KBM-7 (cell line): Measurements from ENCODE around the gene EML5.
A peak's percentile ranks its signal among the peaks of the same experiment; 100 is the strongest.
"Not testable (repeated sequence)": the region's sequence is repeated elsewhere in the genome, so short reads cannot be mapped to it uniquely, and the experiment has no call there.

Experiments
- DNase-seq: peaks from one replicate; pipeline ENCODE4 v3.0.0-alpha.2; 2015
- in situ Hi-C: fragments of 300-500 bp; cut with MboI; formaldehyde crosslinking; loops from 2 replicates; pipeline ENCODE4 v1.14.3; 2020; ENCODE audit warnings: low sequenced_read_pairs, low pct_unique_long_range_greater_than_20kb, mixed read lengths

EML5 gene

DNA sequence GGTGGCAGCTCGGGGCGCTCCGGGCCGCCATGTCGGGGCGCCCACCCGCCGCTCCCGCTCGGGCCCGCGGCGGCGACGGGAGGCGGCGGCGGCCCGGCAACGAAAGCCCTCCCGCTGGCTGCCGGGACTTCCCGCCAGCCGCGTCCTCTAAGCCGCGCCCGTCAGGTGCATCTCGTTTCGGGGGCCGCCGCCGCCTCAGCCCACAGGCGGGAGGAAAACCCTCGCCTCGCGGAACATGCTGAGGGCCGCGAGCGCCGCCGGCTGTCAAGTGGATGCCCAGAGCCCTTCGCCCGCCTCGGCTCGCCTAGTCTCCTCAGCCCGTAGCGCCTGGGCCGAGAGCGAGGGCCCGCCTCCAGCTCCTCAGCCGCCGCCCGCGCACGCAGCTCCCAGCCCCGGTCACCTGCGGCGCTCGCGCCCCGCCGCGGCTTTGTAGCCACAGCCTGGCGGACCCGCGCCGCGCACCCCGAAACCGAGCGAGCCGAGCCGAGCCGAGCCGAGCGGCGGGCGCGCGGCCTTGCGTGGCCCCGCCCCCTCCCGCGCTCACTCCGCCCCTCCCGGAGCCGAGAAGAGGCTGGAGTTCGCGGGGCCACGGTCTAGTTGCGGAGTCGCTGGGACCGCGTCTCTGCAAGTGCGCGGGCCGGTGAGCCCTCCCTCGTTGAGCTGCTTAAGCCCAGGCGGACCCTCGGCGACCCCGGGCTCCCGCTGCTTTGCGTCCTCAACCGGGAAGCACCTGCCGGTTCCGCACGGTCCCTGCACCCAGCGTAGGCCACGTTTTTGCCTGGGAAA, at the start of gene EML5:
Gene EML5, minus strand, starts transcription at position 481 of the 786 bp plus-strand sequence. Its CDS starts 450 bp downstream, at position 31.
- peak; percentile 87 for DNase-seq
- in situ Hi-C loops: no loop called here

DNA sequence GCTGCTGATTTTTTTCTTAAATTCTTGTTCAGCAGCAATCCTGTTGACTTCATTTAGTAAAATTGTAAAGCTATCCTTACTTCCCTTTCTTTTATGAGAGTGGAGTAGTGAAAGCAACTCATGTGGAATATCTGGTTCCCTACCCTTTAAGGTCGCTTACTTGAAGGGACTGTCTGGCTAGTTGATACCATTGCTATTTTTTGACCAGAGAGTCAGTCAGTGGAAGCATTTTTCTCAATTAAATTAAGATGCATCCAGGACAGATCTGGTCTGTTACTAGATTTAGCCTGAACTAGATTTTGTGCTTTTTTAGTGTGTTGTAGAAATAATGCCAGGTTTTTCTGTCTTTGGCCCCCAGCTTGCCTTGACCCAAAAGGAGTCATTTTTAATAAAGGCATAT, 49.7 kb upstream of the EML5 start:
- in situ Hi-C loops: no loop called here
- DNase-seq: no peak

DNA sequence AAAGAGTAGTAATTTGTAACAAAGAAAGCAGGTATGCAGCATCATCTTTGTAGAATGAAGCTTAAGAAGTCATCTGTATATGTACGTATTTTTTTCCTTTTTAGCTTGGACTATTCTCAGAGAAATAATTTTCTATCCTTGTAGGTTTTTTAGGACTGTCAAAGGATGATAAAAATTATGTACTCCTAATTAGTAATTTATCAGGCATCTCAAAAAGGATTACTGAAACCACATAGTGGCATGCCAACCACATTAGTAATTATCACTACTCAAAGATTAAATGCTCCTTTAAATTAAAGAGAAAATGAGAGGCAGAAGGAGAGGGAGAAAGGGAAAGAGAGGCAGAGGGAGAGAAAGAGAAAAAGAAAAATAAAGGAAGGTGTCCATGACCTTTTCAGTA, 49.0 kb upstream of the EML5 start:
- in situ Hi-C loops: no loop called here
- no peak for DNase-seq

DNA sequence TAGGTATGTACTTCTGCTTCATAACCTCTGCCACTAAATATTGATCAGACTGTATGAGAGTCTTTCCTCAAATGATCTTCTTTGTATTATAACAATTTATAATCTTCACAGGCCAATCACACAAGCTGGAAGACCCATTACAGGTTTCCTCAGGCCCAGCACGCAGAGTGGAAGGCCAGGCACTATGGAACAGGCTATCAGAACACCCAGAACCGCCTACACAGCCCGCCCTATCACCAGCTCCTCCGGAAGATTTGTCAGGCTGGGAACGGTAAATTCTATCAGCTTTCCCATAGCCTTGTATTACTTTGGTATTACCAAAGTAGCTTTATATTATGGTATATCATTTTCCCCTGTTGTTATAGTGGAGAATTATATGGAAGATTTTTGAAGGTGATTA, 48.2 kb upstream of the EML5 start:
- DNase-seq: no peak
- in situ Hi-C loops: no loop called here

DNA sequence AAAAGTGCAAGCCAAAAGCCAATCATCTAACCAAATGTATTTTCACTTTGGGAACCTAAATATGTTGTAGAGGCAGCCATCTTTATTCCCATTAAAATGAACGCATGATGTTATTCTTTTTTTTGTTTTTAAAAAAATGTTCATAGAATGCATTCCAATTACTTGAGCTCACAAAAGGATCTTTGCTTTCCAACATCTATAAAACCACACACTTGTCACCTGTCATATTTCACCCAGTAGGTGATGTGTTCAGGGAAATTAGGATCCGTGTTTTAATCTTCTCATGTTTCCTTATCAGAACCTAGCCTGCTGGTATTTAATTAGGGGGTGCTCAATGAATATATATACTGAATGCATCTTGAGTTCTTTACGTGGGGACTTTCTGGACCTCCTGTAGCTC, 45.3 kb upstream of the EML5 start:
- no peak for DNase-seq
- in situ Hi-C loops: no loop called here

DNA sequence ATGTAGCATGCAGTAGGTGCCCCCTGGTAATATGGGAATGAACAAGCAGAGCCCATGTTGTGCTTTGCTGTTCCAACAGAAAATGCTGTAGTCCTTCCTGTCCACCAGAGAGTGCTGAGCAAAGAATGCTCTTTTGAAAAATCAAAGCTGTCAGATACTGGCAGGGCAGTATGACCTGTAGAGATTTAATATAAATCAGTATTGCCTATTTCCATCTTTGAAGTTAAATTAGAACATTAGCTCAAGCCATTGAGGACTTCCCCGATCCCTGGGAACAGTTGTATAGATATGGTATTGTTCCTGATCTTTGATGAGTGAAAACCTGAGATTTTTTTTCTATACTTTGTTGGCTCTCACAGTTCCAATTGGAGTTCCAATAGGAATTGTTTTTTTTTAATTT, 44.7 kb upstream of the EML5 start:
- in situ Hi-C loops: no loop called here
- DNase-seq: no peak

DNA sequence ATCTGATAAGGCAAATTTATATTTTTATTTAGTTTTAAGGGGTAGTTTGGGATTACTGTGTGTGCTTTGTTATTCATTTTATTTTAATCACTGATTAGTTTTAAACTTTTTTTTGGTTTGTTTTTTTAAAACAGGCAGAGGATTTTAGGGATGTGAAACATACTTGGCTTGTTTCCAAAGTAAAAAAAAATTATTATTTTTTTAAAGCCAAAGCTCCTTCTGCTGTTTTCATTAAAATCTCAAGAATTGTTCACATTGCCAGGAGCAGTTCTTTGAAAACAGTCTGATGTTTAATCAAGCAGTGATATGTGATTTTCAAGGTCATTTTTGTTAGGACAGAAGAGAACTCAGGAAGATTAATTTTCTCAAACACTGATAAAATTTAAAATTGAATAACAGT, 42.9 kb upstream of the EML5 start:
- no peak for DNase-seq
- in situ Hi-C loops: no loop called here

DNA sequence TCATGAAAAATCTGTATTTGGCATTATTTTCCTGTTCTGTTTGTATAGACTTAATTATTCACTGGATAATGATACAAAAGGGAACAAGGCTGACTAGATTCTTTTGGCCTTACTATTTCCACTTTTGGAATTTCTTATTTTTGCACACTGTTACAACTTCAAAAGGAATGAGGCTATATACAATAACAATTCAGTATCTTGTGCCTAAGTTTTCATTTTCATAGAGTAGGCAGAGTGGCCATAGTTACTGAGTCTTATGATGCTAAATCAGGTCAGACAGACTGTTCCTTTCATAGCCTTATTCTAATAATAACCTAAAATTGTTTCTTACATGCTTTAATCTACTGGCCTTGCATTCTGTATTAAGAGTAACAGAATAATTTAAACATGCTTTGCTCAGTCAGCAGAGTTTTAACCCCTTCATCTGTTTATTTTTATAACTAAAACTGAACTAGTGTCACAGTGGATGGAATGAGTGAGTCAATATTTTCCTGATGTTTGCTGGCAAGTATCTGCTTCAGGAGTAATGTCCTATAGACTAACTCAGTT, 42.2 kb upstream of the EML5 start:
- DNase-seq: no peak
- in situ Hi-C loops: no loop called here

DNA sequence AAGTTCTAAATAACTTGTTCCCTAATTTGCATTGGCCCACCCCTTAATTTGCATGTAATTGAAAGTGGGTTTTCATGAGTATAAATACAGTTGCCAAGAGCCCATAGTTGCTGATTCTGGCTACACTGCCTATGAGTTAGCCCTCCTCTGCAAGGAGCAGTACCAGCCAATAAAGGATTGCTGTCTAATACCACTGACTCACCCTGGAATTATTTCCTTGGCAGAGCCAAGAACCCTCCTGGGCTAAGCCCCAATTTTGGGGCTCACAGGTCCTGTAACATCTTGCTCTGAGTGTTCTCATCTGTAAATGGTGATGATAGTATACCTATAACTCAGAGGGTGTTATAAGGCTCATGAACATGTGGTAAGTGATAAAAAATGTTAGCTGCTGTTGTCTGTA, 38.5 kb upstream of the EML5 start:
- DNase-seq: no peak
- in situ Hi-C loops: no loop called here

DNA sequence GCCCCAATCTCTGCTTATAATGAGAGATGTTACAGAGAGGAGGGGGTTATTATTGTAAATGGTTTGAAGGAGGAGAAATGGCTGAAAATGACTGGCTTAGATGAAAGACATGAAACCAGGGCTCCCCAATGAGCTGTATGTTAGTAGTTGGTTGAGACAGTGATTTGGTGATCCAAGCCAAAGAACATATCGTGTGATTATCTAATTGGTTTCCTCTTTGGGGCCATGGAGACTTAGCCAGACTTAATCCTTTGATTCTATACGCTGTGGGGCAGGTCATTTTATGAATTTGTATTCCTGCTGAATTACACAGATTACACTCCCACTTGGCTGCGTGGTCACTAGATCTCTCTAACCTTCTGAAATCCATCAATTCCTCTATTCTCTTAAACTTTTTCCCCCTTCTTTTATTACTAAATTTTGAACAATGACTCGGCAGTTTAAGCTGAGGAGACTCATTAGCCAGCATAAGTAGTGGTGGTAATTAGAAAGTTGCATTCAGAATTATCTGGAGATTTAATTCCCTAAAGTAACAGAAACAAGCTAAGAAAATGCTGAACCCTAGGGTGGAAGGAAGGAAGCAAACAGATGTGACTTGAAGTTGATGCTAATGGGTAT, 37.0 kb upstream of the EML5 start:
- no peak for DNase-seq
- in situ Hi-C loops: no loop called here

DNA sequence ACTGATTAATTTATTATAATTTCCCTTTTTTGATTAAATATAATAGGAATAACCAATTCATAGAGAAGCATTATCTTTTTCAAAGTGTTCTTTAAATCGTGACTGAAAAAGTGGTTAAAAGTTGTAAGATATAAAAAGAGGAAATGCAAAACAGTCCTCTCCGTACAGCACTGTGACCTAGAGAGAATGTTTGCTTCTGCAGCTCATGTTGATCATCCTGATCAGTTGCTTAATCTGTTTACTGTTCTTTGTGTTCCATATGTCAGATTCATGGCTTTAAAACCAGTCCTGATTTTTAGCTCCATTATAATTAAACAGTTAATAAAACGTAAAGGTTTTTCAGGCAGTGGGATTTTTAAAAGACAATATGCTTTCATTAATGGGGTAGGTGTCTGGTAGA, 36.4 kb upstream of the EML5 start:
- DNase-seq: peak; percentile 23
- in situ Hi-C loops: no loop called here

DNA sequence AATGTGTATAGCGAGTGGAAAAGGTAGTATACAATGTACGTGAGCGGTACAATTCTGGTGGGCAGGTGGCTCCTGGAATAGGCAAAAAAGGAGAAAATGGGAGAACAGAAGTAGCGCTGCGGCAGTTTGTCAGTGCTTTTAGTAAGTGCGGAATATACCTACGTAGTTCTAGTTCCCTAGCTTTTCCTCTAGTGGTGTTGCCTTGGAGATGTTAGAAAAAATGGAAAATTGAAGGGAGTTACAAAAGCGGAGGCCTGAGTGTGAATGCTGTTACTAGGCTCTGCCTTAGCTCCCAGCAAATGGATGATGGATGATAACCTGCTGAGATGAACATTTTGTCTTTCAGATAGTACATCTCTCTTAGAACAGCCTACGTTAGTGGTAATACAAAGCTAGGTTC, 32.8 kb upstream of the EML5 start:
- DNase-seq: no peak
- in situ Hi-C loops: no loop called here

DNA sequence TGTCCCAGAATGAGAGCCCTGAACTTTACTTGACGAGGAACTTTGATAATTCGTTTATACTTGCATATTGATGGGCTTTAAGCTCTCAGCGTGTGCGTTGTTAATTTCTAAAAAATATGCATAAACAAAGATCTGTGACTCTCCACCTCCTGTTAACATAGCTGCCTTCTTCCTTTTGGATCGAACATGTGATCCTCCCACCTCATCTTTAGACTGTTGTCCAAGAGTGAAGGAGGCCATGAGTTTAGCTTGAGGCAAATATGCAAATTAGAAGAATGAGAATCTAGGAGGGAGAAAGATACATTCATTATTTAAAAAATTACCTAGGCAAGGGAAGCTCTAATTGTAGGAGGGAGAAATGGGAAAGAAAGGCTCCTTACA, 32.3 kb upstream of the EML5 start:
- in situ Hi-C loops: no loop called here
- DNase-seq: no peak

DNA sequence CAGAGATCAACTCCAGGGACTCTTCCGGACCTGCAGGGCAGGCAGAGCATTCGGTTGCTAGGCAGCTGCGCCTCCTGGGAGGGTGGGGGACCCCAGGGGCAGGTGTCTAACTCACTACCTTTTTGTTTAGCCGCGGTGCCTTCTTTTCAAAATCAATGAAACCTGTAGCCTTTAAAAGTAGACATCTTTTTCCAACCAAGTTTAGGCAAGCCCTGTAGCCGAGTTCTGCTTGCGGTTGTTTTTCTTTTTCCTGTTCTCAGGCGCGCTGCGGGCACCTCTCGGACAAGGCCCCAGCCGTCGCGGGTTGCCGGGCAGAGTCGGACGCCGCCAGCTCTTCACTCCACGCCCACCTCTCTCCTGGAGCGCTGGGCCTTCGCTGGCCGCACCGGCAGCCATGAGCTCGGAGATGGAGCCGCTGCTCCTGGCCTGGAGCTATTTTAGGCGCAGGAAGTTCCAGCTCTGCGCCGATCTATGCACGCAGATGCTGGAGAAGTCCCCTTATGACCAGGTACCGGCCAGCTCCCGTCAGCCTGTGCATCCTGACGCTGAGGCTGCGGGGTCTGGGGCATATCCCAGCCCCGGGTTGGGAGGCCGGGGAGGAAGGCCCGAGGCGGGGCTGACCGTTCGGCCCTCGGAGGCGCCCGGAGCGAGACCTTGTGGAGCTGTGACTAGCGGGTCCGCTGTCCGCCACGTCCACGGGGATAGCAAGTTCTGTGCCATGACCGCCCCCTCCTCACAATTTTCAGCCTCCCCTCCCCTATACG, 31.7 kb upstream of the EML5 start, which contains the start of gene TTC8:
Gene TTC8, plus strand, starts transcription at position 338 of the 764 bp plus-strand sequence. Its CDS starts 57 bp downstream, at position 395.
- in situ Hi-C loops: no loop called here
- DNase-seq: peak; percentile 95

DNA sequence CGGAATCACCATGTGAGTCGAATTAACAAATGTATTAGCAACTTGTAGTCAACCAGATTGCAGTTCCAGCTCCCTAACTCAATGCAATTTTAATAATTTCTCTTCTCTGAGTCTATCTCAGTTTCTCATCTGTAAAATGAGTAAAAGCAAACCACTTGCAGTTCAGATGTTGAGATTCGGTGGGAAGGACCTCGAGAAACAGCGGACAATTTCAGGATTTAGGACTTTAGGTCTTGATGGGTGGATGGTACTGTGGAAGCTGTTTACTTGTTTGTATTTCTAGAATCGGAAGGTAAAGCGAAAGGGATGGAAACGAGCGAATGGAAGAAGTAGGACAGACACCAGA, 31.2 kb upstream of the EML5 start:
- no peak for DNase-seq
- in situ Hi-C loops: no loop called here

DNA sequence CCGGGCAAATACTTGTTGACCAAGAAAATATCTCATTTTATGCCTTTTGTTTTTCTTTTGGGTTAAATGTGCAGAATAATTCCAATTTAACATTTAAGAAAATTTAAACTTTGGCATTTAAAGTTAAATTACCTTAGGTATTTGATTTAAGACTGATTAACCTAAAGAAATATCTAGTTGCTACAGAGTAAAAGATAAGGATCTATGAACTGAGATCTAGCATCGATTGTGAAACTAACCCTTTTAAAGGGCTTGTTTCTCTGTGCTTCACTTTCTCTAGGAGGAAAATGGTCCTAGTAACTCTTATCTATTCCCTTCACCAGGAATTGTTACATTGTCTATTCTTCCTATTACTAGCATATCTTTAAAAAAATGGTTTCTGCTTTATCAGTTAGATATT, 29.1 kb upstream of the EML5 start:
- in situ Hi-C loops: no loop called here
- DNase-seq: no peak

DNA sequence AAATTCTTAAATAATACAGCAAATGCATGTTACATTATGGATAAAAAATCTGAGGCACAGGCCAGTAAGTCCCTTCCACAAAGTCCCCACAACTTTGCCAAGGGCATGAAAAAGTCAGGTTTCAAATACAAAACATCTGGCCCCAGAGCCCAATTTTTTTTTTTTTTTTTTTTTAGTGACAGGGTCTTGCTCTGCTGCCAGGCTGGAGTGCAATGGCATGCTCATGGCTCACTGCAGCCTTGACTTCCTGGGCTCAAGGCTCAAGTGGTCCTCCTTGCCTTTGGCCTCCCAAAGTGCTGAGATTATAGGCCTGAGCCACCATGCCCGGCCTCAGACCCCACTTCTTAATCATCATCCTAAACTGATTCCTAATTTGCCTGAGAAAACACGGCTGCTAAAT, 28.6 kb upstream of the EML5 start:
- no peak for DNase-seq
- in situ Hi-C loops: no loop called here

DNA sequence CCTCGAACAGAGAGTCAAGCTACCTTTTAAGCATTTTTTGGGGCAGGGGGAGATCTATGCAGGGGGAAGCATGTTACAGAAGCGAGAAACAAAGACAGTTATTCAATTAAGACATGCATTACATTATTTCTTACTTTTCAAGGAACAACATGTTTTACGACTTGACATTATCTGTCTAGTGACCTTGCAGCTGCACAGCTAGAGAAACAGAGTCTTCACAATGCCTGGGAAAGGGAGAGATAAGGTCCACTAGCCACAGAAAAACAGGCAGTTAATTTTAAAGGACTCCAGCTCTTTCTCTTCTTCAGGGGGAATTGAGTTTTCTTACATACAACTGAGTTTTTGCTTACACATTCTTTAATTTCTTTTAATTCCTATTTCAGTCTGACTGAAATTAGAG, 26.9 kb upstream of the EML5 start:
- in situ Hi-C loops, DNase-seq: not testable (repeated sequence)

DNA sequence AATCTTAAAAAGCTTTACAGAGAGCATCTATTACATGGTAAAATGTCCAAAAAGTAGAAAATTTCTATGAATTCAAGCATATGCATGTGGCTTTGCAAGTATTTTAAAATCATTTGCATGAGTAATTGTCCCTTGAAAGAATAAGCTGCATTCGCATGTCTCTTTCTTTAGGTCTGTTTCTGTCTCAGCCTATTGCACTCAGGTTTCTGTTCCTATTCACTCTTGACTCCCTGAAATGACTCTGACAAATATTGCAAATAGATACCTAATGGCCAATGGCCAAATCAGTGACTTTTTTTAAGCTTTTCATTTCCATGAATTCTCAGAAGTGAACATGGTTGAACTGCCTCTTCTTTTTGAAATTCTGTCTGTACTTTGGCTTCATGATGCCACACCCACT, 25.3 kb upstream of the EML5 start:
- DNase-seq: no peak
- in situ Hi-C loops: no loop called here

DNA sequence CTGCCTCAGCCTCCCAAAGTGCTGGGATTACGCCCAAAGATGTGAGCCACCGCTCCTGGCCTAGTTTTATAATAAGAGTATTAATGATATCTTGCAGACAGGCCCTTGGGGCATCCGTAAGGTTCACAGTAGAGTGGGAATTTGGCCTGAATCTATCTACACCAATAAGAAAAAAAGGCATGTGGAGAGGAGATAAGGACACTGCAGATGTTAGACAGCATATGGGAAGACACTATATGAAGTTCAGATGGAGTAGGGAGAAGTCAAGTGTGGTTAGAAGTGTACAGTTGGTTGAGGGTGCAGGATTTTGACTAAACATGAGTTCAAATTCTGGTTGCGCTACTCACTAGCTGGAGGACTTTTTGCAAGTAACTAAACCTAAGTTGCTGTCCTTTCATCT, 23.2 kb upstream of the EML5 start:
- DNase-seq: no peak
- in situ Hi-C loops: no loop called here
